Stimulated activated CD4-positive, alpha-beta T cell treated with anti-CD3 and anti-CD28 coated beads, Interleukin-2, amount 100 ng/mL, for 24 hours (primary cell): ENCODE measurements around the gene ACLY.

Experiments used
- DNase-seq, 2 donors: peaks; one replicate each; pipeline ENCODE4 v3.0.0-alpha.2; 2020

ACLY gene

GRCh38 chr17:41918314-41919164 is at the start of gene ACLY:
Gene ACLY, minus strand, starts transcription at chr17:41918951. Its CDS starts 5,078 bp downstream, at chr17:41913873.
- DNase-seq = peak; percentile 97 to 98

GRCh38 chr17:41967921-41968578 is 49.3 kb upstream of the ACLY start:
- no peak for DNase-seq

GRCh38 chr17:41967141-41967920 is 48.6 kb upstream of the ACLY start:
- peak; percentile 45 to 54 for DNase-seq

GRCh38 chr17:41966463-41967140 is 47.9 kb upstream of the ACLY start, which contains the start of gene CNP:
Gene CNP, plus strand, starts transcription at chr17:41966795. Its CDS starts 90 bp downstream, at chr17:41966885.
- DNase-seq = peak; percentile 91 to 94

GRCh38 chr17:41965694-41966462 is 47.1 kb upstream of the ACLY start:
- DNase-seq = peak; percentile 74 to 77

- peak; percentile 79 to 80 for DNase-seq
These were observed 44.1 kb upstream of the ACLY start for GRCh38 chr17:41962768-41963434.

- no peak for DNase-seq
These were observed 43.4 kb upstream of the ACLY start for GRCh38 chr17:41962111-41962510.

- no peak for DNase-seq
These were observed 40.8 kb upstream of the ACLY start for GRCh38 chr17:41959336-41960095.

- DNase-seq = no peak
These were observed 40.2 kb upstream of the ACLY start for GRCh38 chr17:41959030-41959335.

- DNase-seq = no peak
These were observed 39.2 kb upstream of the ACLY start for GRCh38 chr17:41957869-41958439.

- no peak for DNase-seq
These were observed 38.5 kb upstream of the ACLY start for GRCh38 chr17:41957031-41957868.

GRCh38 chr17:41956522-41956921 is 37.8 kb upstream of the ACLY start:
- DNase-seq = no peak

GRCh38 chr17:41948762-41949460 is 30.2 kb upstream of the ACLY start:
- DNase-seq = no peak

- no peak for DNase-seq
These were observed 26.2 kb upstream of the ACLY start for GRCh38 chr17:41944943-41945342.

- no peak for DNase-seq
These were observed 24.7 kb upstream of the ACLY start for GRCh38 chr17:41943492-41943891.

- DNase-seq = no peak
These were observed 24.0 kb upstream of the ACLY start for GRCh38 chr17:41942626-41943373.

GRCh38 chr17:41941168-41941567 is 22.4 kb upstream of the ACLY start:
- DNase-seq = no peak

GRCh38 chr17:41939693-41940090 is 20.9 kb upstream of the ACLY start:
- DNase-seq = no peak
